ENCODE results near the gene ADAMTS16. TPM values are rescaled to one million over a fixed set of nuclear protein-coding genes. Genes with fewer than 3 reads are reported as not detected.

ADAMTS16 gene
- total RNA-seq, 1 experiment from 2014 or later, result 0.28 TPM

DNA sequence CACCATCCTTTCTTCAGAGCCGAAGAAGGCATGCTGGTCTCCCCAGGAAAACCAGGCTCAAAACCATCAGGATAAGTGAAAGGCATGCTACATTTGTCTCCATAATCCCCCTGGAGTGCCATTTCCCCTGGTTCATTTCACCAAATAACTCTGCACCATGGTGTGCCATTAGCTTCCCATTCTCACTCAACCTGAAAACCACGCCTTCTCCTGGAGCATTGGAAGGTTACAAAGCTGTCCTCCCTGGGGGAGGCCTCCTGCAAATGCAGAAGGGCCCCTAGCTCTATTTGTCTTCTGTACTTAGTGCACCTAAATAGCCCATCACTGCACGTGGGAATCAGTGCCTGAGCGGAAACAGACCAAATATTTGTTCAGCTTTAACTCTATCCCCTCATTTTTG lies 192.2 kb downstream of the ADAMTS16 start:
- no peaks in the 10 kb centered on the region for H3K9me3 ChIP-seq (ENCODE audit: low read depth, low read length, poor library complexity, severe bottlenecking)
- peaks cover 33% of the 10 kb centered on the region for H3K4me1 ChIP-seq (ENCODE audit: insufficient read depth, low read length, poor library complexity, severe bottlenecking)
- no peaks in the 10 kb centered on the region for H3K27me3 ChIP-seq (replicated peaks; ENCODE audit: insufficient read depth, low read depth, low read length, poor library complexity)
- BruUV-seq (replicated peaks), result no TSS peak
- ChIA-PET POLR2A (ENCODE audit: low non-redundant PET) (no interaction called here), CTCF (no interaction called here)
- TF ChIP-seq, protein P1, sequence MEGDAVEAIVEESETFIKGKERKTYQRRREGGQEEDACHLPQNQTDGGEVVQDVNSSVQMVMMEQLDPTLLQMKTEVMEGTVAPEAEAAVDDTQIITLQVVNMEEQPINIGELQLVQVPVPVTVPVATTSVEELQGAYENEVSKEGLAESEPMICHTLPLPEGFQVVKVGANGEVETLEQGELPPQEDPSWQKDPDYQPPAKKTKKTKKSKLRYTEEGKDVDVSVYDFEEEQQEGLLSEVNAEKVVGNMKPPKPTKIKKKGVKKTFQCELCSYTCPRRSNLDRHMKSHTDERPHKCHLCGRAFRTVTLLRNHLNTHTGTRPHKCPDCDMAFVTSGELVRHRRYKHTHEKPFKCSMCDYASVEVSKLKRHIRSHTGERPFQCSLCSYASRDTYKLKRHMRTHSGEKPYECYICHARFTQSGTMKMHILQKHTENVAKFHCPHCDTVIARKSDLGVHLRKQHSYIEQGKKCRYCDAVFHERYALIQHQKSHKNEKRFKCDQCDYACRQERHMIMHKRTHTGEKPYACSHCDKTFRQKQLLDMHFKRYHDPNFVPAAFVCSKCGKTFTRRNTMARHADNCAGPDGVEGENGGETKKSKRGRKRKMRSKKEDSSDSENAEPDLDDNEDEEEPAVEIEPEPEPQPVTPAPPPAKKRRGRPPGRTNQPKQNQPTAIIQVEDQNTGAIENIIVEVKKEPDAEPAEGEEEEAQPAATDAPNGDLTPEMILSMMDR (conservative IDR thresholded peaks at IDR 0.05; ENCODE audit: low read depth, low read length), result no peak
- no peak for TF ChIP-seq EZH2 (IDR thresholded peaks at IDR 0.05; ENCODE audit: borderline replicate concordance, low read depth, low read length, poor library complexity, severe bottlenecking)
- intact Hi-C loops (cut with micrococcal nuclease; ENCODE audit: unreplicated experiment), result no loop called here
- no peak overlapping the region for H3K27ac ChIP-seq (ENCODE audit: low read depth, low read length, poor library complexity, severe bottlenecking)
- no peak overlapping the region for H3K4me3 ChIP-seq (ENCODE audit: low read depth, low read length, poor library complexity, severe bottlenecking)
- DNase-seq (ENCODE audit: low spot score), result peak; percentile 43
- no peaks in the 10 kb centered on the region for H3K36me3 ChIP-seq (ENCODE audit: insufficient read depth, low read length, poor library complexity, severe bottlenecking)

DNA sequence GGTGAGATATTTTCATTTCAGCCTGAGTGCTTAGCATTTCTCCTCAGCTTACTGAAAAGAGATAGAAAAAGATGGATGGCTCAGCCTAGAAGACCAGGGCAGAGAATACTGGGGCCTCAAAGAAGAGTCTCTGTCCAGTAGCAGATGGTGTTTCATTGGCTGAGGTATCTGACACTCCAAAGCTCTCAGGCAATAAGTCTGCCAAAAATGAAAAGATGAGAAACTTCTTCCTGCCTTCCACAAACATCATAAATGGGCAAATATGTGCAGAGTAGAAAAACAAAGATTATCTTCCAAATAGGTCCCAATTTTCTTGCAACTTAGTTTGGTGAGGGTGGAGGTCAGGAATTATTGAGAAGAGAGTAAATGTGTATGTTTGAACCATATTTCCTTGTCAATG lies 195.0 kb downstream of the ADAMTS16 start:
- H3K4me3 ChIP-seq (ENCODE audit: low read depth, low read length, poor library complexity, severe bottlenecking), result no peak overlapping the region
- POLR2A ChIA-PET (ENCODE audit: low non-redundant PET), result no interaction called here
- no peak for DNase-seq (ENCODE audit: low spot score)
- H3K27me3 ChIP-seq (replicated peaks; ENCODE audit: insufficient read depth, low read depth, low read length, poor library complexity), result no peaks in the 10 kb centered on the region
- intact Hi-C loops (cut with micrococcal nuclease; ENCODE audit: unreplicated experiment), result no loop called here
- no peak for TF ChIP-seq EZH2 (IDR thresholded peaks at IDR 0.05; ENCODE audit: borderline replicate concordance, low read depth, low read length, poor library complexity, severe bottlenecking)
- TF ChIP-seq, protein P1 (conservative IDR thresholded peaks at IDR 0.05; ENCODE audit: low read depth, low read length), result no peak
- BruUV-seq (replicated peaks), result no TSS peak
- CTCF ChIA-PET, result interaction anchor here (0.6 kb wide), 1 partner anchor 29 kb away, joined by 3 read pairs; no protein-coding TSS in a partner anchor
- peaks cover 31% of the 10 kb centered on the region for H3K4me1 ChIP-seq (ENCODE audit: insufficient read depth, low read length, poor library complexity, severe bottlenecking)
- no peak overlapping the region for H3K27ac ChIP-seq (ENCODE audit: low read depth, low read length, poor library complexity, severe bottlenecking)
- H3K9me3 ChIP-seq (ENCODE audit: low read depth, low read length, poor library complexity, severe bottlenecking), result no peaks in the 10 kb centered on the region
- no peaks in the 10 kb centered on the region for H3K36me3 ChIP-seq (ENCODE audit: insufficient read depth, low read length, poor library complexity, severe bottlenecking)

DNA sequence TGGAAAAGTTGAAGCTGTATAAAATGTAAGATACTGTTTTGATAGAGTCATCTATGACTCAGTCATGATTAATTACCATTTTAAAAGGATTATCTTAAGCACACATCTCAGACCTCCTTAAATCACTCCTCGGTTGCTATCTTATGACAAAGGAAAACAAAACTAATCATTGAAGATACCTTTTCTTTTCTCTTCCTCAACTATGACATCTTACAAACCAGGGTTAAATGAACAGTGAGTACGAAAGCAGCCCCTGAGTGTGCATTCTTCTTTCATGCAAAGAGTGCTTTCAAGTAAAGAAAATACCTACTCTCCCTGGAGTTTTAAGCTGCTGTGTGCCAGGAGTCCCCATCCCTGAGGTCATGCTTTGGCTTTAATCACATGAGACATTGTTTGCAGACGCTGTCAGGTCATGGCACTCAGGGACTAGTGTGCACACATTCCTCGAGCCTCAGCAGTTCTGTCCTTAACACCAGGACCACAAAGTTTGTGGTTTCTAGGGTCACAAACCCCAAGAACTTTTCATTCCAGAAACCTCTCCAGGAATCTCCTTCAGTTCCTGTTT lies 195.7 kb downstream of the ADAMTS16 start:
- ChIA-PET CTCF (interaction anchor here (0.6 kb wide), 1 partner anchor 29 kb away, joined by 3 read pairs; no protein-coding TSS in a partner anchor), POLR2A (ENCODE audit: low non-redundant PET) (no interaction called here)
- Histone ChIP-seq H3K36me3 (ENCODE audit: insufficient read depth, low read length, poor library complexity, severe bottlenecking) (no peaks in the 10 kb centered on the region), H3K9me3 (ENCODE audit: low read depth, low read length, poor library complexity, severe bottlenecking) (no peaks in the 10 kb centered on the region), H3K4me1 (ENCODE audit: insufficient read depth, low read length, poor library complexity, severe bottlenecking) (peaks cover 37% of the 10 kb centered on the region), H3K4me3 (ENCODE audit: low read depth, low read length, poor library complexity, severe bottlenecking) (no peak overlapping the region), H3K27me3 (replicated peaks; ENCODE audit: insufficient read depth, low read depth, low read length, poor library complexity) (no peaks in the 10 kb centered on the region), H3K27ac (ENCODE audit: low read depth, low read length, poor library complexity, severe bottlenecking) (no peak overlapping the region)
- TF ChIP-seq, protein P1 (conservative IDR thresholded peaks at IDR 0.05; ENCODE audit: low read depth, low read length), result no peak
- intact Hi-C loops (cut with micrococcal nuclease; ENCODE audit: unreplicated experiment), result no loop called here
- DNase-seq (ENCODE audit: low spot score), result peak; percentile 35
- no TSS peak for BruUV-seq (replicated peaks)
